Measurements from ENCODE around the gene PSD4.

The PSD4 gene

GRCh38 chr2:113240915-113241911 is 67.4 kb downstream of the PSD4 start:
- DNase-seq (ENCODE audit: insufficient read length), result no peak
- no peak for FAIRE-seq
- TF ChIP-seq TAF1 (IDR thresholded peaks at IDR 0.05; ENCODE audit: borderline replicate concordance, low read depth, low read length) (no peak), POLR2AphosphoS5 (IDR thresholded peaks at IDR 0.05; ENCODE audit: low read depth, low read length) (peak; percentile 53; the same call in 1 of the 2 replicates), POLR2A (IDR thresholded peaks at IDR 0.05; ENCODE audit: low read depth, low read length) (no peak)

GRCh38 chr2:113242327-113242726 is 68.6 kb downstream of the PSD4 start:
- FAIRE-seq (no peak), DNase-seq (ENCODE audit: insufficient read length) (no peak)

GRCh38 chr2:113245276-113245711 is 71.5 kb downstream of the PSD4 start:
- TF ChIP-seq POLR2A (IDR thresholded peaks at IDR 0.05; ENCODE audit: low read depth, low read length) (no peak), POLR2AphosphoS5 (IDR thresholded peaks at IDR 0.05; ENCODE audit: low read depth, low read length) (no peak), TAF1 (IDR thresholded peaks at IDR 0.05; ENCODE audit: borderline replicate concordance, low read depth, low read length) (no peak)
- no peak for DNase-seq (ENCODE audit: insufficient read length)
- FAIRE-seq, result no peak

More at GRCh38 chr2:113242327-113242726, 68.6 kb downstream of the PSD4 start:
- TF ChIP-seq TAF1 (IDR thresholded peaks at IDR 0.05; ENCODE audit: borderline replicate concordance, low read depth, low read length), result no peak
- TF ChIP-seq POLR2A (IDR thresholded peaks at IDR 0.05; ENCODE audit: low read depth, low read length), result peak; percentile 24; the same call in 1 of the 2 replicates
- TF ChIP-seq POLR2AphosphoS5 (IDR thresholded peaks at IDR 0.05; ENCODE audit: low read depth, low read length), result no peak

- no peak for FAIRE-seq
- TF ChIP-seq TAF1 (IDR thresholded peaks at IDR 0.05; ENCODE audit: borderline replicate concordance, low read depth, low read length) (no peak), POLR2AphosphoS5 (IDR thresholded peaks at IDR 0.05; ENCODE audit: low read depth, low read length) (no peak), POLR2A (IDR thresholded peaks at IDR 0.05; ENCODE audit: low read depth, low read length) (no peak)
- DNase-seq (ENCODE audit: insufficient read length), result no peak
These were observed 72.8 kb downstream of the PSD4 start for GRCh38 chr2:113246606-113247005.

GRCh38 chr2:113248997-113249770 is 75.4 kb downstream of the PSD4 start:
- TF ChIP-seq TAF1 (IDR thresholded peaks at IDR 0.05; ENCODE audit: borderline replicate concordance, low read depth, low read length) (no peak), POLR2A (IDR thresholded peaks at IDR 0.05; ENCODE audit: low read depth, low read length) (no peak), POLR2AphosphoS5 (IDR thresholded peaks at IDR 0.05; ENCODE audit: low read depth, low read length) (no peak)
- FAIRE-seq, result peak; percentile 69
- DNase-seq (ENCODE audit: insufficient read length), result peak; percentile 60

- FAIRE-seq, result no peak
- no peak for TF ChIP-seq POLR2A (IDR thresholded peaks at IDR 0.05; ENCODE audit: low read depth, low read length)
- TF ChIP-seq TAF1 (IDR thresholded peaks at IDR 0.05; ENCODE audit: borderline replicate concordance, low read depth, low read length), result no peak
- TF ChIP-seq POLR2AphosphoS5 (IDR thresholded peaks at IDR 0.05; ENCODE audit: low read depth, low read length), result no peak
- no peak for DNase-seq (ENCODE audit: insufficient read length)
These were observed 77.3 kb downstream of the PSD4 start for GRCh38 chr2:113251118-113251517.

- FAIRE-seq (no peak), DNase-seq (ENCODE audit: insufficient read length) (no peak)
- TF ChIP-seq TAF1 (IDR thresholded peaks at IDR 0.05; ENCODE audit: borderline replicate concordance, low read depth, low read length) (no peak), POLR2A (IDR thresholded peaks at IDR 0.05; ENCODE audit: low read depth, low read length) (no peak), POLR2AphosphoS5 (IDR thresholded peaks at IDR 0.05; ENCODE audit: low read depth, low read length) (no peak)
These were observed 78.3 kb downstream of the PSD4 start for GRCh38 chr2:113252047-113252590.

- no peak for DNase-seq (ENCODE audit: insufficient read length)
- TF ChIP-seq TAF1 (IDR thresholded peaks at IDR 0.05; ENCODE audit: borderline replicate concordance, low read depth, low read length), result no peak
- TF ChIP-seq POLR2AphosphoS5 (IDR thresholded peaks at IDR 0.05; ENCODE audit: low read depth, low read length), result no peak
- no peak for TF ChIP-seq POLR2A (IDR thresholded peaks at IDR 0.05; ENCODE audit: low read depth, low read length)
- no peak for FAIRE-seq
These were observed 79.7 kb downstream of the PSD4 start for GRCh38 chr2:113253453-113253852.

GRCh38 chr2:113255140-113256070 is 81.6 kb downstream of the PSD4 start:
- FAIRE-seq (no peak), DNase-seq (ENCODE audit: insufficient read length) (no peak)
- TF ChIP-seq POLR2A (IDR thresholded peaks at IDR 0.05; ENCODE audit: low read depth, low read length), result no peak
- no peak for TF ChIP-seq POLR2AphosphoS5 (IDR thresholded peaks at IDR 0.05; ENCODE audit: low read depth, low read length)
- no peak for TF ChIP-seq TAF1 (IDR thresholded peaks at IDR 0.05; ENCODE audit: borderline replicate concordance, low read depth, low read length)
